ENCODE results near the gene TRIAP1.

DNA sequence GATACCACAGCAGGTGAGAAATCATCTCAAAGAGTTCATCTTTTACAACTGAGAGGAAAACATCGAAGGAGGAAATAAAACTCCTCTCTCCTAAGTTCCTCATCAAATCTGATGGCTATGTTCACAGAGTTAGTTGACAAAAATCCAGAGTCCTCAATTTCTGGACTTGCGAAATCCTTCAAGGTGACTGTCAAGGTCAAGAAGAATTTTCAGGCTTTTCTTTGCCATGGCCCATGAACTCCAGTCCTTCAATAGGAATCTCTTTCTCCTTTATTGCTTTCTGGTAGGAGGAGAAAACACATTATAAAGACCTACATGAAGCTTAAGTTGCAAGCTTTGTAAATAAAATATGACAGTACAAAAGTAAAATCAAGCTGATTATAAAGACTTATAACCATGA, 1.5 kb downstream of the TRIAP1 start:
- TF ChIP-seq, protein P1, sequence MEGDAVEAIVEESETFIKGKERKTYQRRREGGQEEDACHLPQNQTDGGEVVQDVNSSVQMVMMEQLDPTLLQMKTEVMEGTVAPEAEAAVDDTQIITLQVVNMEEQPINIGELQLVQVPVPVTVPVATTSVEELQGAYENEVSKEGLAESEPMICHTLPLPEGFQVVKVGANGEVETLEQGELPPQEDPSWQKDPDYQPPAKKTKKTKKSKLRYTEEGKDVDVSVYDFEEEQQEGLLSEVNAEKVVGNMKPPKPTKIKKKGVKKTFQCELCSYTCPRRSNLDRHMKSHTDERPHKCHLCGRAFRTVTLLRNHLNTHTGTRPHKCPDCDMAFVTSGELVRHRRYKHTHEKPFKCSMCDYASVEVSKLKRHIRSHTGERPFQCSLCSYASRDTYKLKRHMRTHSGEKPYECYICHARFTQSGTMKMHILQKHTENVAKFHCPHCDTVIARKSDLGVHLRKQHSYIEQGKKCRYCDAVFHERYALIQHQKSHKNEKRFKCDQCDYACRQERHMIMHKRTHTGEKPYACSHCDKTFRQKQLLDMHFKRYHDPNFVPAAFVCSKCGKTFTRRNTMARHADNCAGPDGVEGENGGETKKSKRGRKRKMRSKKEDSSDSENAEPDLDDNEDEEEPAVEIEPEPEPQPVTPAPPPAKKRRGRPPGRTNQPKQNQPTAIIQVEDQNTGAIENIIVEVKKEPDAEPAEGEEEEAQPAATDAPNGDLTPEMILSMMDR (conservative IDR thresholded peaks at IDR 0.05): no peak
- no peak for TF ChIP-seq EZH2 (IDR thresholded peaks at IDR 0.05; ENCODE audit: low read depth)

Data from PC-9 (cell line).